Naive thymus-derived CD8-positive, alpha-beta T cell (primary cell): ENCODE results near the gene MYO10. TPM values are rescaled to one million over a fixed set of nuclear protein-coding genes. Genes with fewer than 3 reads are reported as not detected.
"Not testable (repeated sequence)": the region's sequence is repeated elsewhere in the genome, so short reads cannot be mapped to it uniquely, and the experiment has no call there.

ENCODE experiments used
- ATAC-seq, 2 donors: fragments of 150-1000 bp; cut with Tn5 transposase in 1 of 2; sonication (Bioruptor Pico), chemical (Tn5 transposase) in 1 of 2; 1 replicate in 1 of 2; 2 replicates in 1 of 2; pipeline ENCODE4 v1.10.0; 2021; ENCODE audit warnings: mild to moderate bottlenecking in 2 of 2, moderate library complexity in 2 of 2
- POLR2A ChIA-PET: fragments of 350-600 bp; sonication (Branson Sonifier 250); formaldehyde crosslinking; loops from one replicate; lab custom pipeline; 2021; ENCODE audit warnings: antibody characterized with exemption; lab: Charles Lee
- DNase-seq, 10 donors: peaks; one replicate each; pipeline versions ENCODE4 v3.0.0 to v3.0.0-alpha.2; 2020 to 2022
- H3K27ac Mint-ChIP-seq, 10 donors: one replicate each; pipeline ENCODE4 v1.8.0; 2020 to 2022; ENCODE audit warnings: mild to moderate bottlenecking in 10 of 10, mixed read lengths in 10 of 10, moderate library complexity in 4 of 10, inconsistent platforms in 1 of 10
- H3K27me3 Mint-ChIP-seq, 5 donors: one replicate each; pipeline ENCODE4 v1.8.0; 2021 to 2022; ENCODE audit warnings: mixed read lengths in 5 of 5
- H3K36me3 Mint-ChIP-seq, 3 donors: one replicate each; pipeline ENCODE4 v1.8.0; 2020 to 2022; ENCODE audit warnings: mixed read lengths in 3 of 3, mild to moderate bottlenecking in 2 of 3, inconsistent platforms in 1 of 3
- H3K4me1 Mint-ChIP-seq, 4 donors: one replicate each; pipeline ENCODE4 v1.8.0; 2021 to 2022; ENCODE audit warnings: mixed read lengths in 4 of 4
- H3K4me3 Mint-ChIP-seq, 10 donors: one replicate each; pipeline ENCODE4 v1.8.0; 2020 to 2022; ENCODE audit warnings: mild to moderate bottlenecking in 10 of 10, mixed read lengths in 10 of 10, moderate library complexity in 6 of 10, inconsistent platforms in 1 of 10
- H3K9me3 Mint-ChIP-seq, 9 donors: one replicate each; pipeline ENCODE4 v1.8.0; 2020 to 2022; ENCODE audit warnings: mixed read lengths in 9 of 9, mild to moderate bottlenecking in 3 of 9, inconsistent platforms in 1 of 9, moderate library complexity in 1 of 9
- polyA plus RNA-seq, 3 donors: library from polyadenylated mRNA; unstranded; fragments of 300-500 nt; fragmentation: Illumina TruSeq; gene quantifications; one replicate each; pipeline ENCODE4 v1.2.3, GENCODE V29; 2021
- total RNA-seq, 8 experiments: library from RNA in 2 of 8; stranded (reverse) in 2 of 8; gene quantifications; one replicate each; pipeline ENCODE4 v1.2.3 and lab custom pipeline; 2021 to 2026

Gene MYO10
- total and polyA plus RNA-seq, 5 experiments from 2014 or later, result 0.02 to 0.07 TPM; not detected in 3

GRCh38 chr5:16759147-16759773 lies 176.8 kb downstream of the MYO10 start:
- Mint-ChIP-seq H3K4me3 (peak overlapping the region in 7 of 10 donors; percentile 7 to 71 (median 33)), H3K27ac (peak overlapping the region; percentile 57 to 94 (median 80)), H3K27me3 (no peaks in the 10 kb centered on the region), H3K9me3 (no peaks in the 10 kb centered on the region), H3K36me3 (no peaks in the 10 kb centered on the region), H3K4me1 (peaks cover 4 to 10% (median 9%) of the 10 kb centered on the region in 4 donors)
- peak; percentile 42 to 91 for ATAC-seq
- POLR2A ChIA-PET, result no interaction called here
- peak in 4 of 10 donors; percentile 2 to 39 (median 15) for DNase-seq

GRCh38 chr5:16757989-16758501 lies 178.0 kb downstream of the MYO10 start:
- POLR2A ChIA-PET, result no interaction called here
- Mint-ChIP-seq H3K36me3 (no peaks in the 10 kb centered on the region), H3K27ac (peak overlapping the region in 2 of 10 donors; percentile 4 to 34), H3K27me3 (no peaks in the 10 kb centered on the region), H3K9me3 (no peaks in the 10 kb centered on the region), H3K4me1 (peaks cover 4 to 10% (median 9%) of the 10 kb centered on the region in 4 donors), H3K4me3 (no peak overlapping the region)
- no peak for DNase-seq
- ATAC-seq, result no peak

DNA sequence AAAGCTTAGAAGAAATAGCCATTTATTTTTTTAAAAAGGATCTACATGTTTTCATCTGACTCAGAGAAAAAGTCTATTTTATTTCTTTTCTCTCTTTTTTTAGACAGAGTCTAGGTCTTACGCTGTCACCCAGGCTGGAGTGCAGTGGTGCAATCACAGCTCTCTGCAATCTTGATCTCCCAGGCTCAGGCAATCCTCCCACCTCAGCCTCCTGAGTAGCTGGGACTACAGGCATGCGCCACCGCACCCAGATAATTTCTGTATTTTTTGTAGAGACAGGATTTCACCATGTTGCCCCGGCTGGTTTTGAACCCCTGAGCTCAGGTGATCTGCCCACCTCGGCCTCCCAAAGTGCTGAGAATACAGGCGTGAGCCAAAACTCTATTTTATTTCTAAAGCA lies 178.5 kb downstream of the MYO10 start:
- POLR2A ChIA-PET, H3K4me3 Mint-ChIP-seq, H3K36me3 Mint-ChIP-seq, H3K9me3 Mint-ChIP-seq, ATAC-seq, DNase-seq, H3K27me3 Mint-ChIP-seq: not testable (repeated sequence)
- Mint-ChIP-seq H3K4me1 (peaks cover 4 to 10% (median 9%) of the 10 kb centered on the region in 4 donors), H3K27ac (peak overlapping the region in 2 of 10 donors; percentile 30 to 34)

GRCh38 chr5:16757146-16757545 lies 178.9 kb downstream of the MYO10 start:
- Mint-ChIP-seq H3K27ac (peak overlapping the region in 2 of 10 donors; percentile 34 to 41), H3K27me3 (no peaks in the 10 kb centered on the region), H3K4me1 (peaks cover 4 to 10% (median 9%) of the 10 kb centered on the region in 4 donors), H3K36me3 (no peaks in the 10 kb centered on the region), H3K9me3 (no peaks in the 10 kb centered on the region), H3K4me3 (no peak overlapping the region)
- no peak for DNase-seq
- ATAC-seq, result no peak
- POLR2A ChIA-PET, result interaction anchor here (0.7 kb wide), 1 partner anchor 55 kb away, joined by 3 read pairs; no protein-coding TSS in a partner anchor

DNA sequence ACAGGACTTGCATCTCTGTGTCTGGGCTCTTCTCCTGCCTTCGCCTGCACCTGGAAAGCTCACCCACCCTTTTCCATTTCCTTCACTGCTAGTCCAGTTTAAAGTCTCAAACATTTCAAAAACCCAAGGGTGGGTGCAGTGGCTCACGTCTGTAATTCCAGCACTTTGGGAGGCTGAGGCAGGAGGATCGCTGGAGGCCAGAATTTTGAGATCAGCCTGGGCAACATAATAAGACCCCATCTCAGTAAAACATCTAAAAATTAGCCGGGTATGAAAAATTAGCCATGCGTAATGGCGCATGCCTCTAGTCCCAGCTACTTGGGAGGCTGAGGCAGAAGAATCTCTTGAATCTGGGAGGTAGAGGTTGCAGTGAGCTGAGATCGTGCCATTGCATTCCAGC lies 179.4 kb downstream of the MYO10 start:
- no peak for ATAC-seq
- Mint-ChIP-seq H3K9me3 (no peaks in the 10 kb centered on the region), H3K4me3 (no peak overlapping the region), H3K27ac (no peak overlapping the region), H3K36me3 (no peaks in the 10 kb centered on the region), H3K4me1 (peaks cover 4 to 10% (median 9%) of the 10 kb centered on the region in 4 donors), H3K27me3 (no peaks in the 10 kb centered on the region)
- DNase-seq, result no peak
- POLR2A ChIA-PET, result interaction anchor here (0.7 kb wide), 1 partner anchor 56 kb away, joined by 3 read pairs; no protein-coding TSS in a partner anchor

- Mint-ChIP-seq H3K27ac (no peak overlapping the region), H3K4me3 (no peak overlapping the region), H3K9me3 (no peaks in the 10 kb centered on the region), H3K4me1 (peaks cover 4 to 10% (median 9%) of the 10 kb centered on the region in 4 donors), H3K27me3 (no peaks in the 10 kb centered on the region), H3K36me3 (no peaks in the 10 kb centered on the region)
- POLR2A ChIA-PET, result no interaction called here
- DNase-seq (no peak), ATAC-seq (no peak)
Measured at GRCh38 chr5:16755641-16756040, 180.4 kb downstream of the MYO10 start.

- Mint-ChIP-seq H3K4me1 (peaks cover 4 to 6% (median 6%) of the 10 kb centered on the region in 4 donors), H3K9me3 (no peaks in the 10 kb centered on the region), H3K4me3 (no peak overlapping the region), H3K27ac (no peak overlapping the region), H3K36me3 (no peaks in the 10 kb centered on the region), H3K27me3 (no peaks in the 10 kb centered on the region)
- DNase-seq (no peak), ATAC-seq (no peak)
- POLR2A ChIA-PET, result no interaction called here
Measured at GRCh38 chr5:16754601-16755000, 181.5 kb downstream of the MYO10 start.

DNA sequence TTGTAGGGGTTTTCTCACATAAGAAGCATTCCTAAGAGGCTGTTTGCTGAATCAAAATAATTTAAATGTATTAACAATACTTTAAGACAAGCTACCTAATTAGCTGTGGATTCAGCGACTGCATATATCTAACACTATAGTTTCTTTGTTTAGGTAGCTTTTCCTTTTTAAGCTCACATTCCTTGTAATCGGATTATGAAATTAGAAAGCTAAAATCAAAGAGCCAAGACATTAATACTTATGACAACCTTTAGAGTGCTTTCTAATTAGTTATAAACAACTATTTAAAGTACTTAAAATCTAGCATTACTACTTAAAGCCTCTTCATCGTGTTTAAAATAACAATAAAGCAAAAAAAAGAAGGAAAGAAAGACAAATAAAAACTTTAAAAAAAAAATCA lies 182.0 kb downstream of the MYO10 start:
- H3K36me3 Mint-ChIP-seq, result no peaks in the 10 kb centered on the region
- no peaks in the 10 kb centered on the region for H3K27me3 Mint-ChIP-seq
- no peak for ATAC-seq

GRCh38 chr5:16750445-16750844 lies 185.6 kb downstream of the MYO10 start:
- Mint-ChIP-seq H3K4me1 (no peaks in the 10 kb centered on the region), H3K27me3 (no peaks in the 10 kb centered on the region), H3K36me3 (no peaks in the 10 kb centered on the region), H3K9me3 (no peaks in the 10 kb centered on the region), H3K4me3 (no peak overlapping the region), H3K27ac (no peak overlapping the region)
- POLR2A ChIA-PET, result no interaction called here
- ATAC-seq (no peak), DNase-seq (no peak)

More for the DNA sequence above, 182.0 kb downstream of the MYO10 start:
- no peak overlapping the region for H3K4me3 Mint-ChIP-seq
- no peak overlapping the region for H3K27ac Mint-ChIP-seq
- DNase-seq, result no peak
- H3K9me3 Mint-ChIP-seq, result no peaks in the 10 kb centered on the region
- POLR2A ChIA-PET, result no interaction called here
- peaks cover 0 to 1% (median under 1%) of the 10 kb centered on the region in 4 donors for H3K4me1 Mint-ChIP-seq

DNA sequence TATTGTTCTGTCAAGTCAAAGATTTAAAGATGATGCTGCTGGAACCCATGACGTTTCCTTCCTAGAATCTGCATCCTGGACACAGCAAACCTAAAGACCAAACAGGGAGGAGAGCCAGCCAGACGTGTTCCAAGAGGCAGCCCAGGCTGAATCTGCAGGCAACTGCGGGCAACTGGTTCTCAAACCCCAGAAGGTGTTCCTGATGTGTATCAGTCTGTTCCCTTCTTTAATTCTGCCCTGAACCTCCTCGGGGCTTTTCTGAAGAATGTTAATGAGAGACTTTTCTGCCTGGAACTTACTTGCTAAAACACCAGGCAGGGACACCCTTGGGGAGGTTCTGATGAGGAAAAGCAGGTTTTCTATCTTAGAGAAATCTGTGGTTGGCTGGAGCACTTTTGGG lies 186.5 kb downstream of the MYO10 start:
- Mint-ChIP-seq H3K4me1 (no peaks in the 10 kb centered on the region), H3K27me3 (no peaks in the 10 kb centered on the region), H3K9me3 (no peaks in the 10 kb centered on the region), H3K27ac (no peak overlapping the region), H3K4me3 (no peak overlapping the region), H3K36me3 (no peaks in the 10 kb centered on the region)
- POLR2A ChIA-PET, result no interaction called here
- ATAC-seq (no peak), DNase-seq (no peak)

- POLR2A ChIA-PET, result no interaction called here
- no peak overlapping the region for H3K4me3 Mint-ChIP-seq
- H3K27me3 Mint-ChIP-seq, result peaks cover 0 to 12% (median 3%) of the 10 kb centered on the region in 5 donors
- ATAC-seq, result no peak
- no peak for DNase-seq
- no peaks in the 10 kb centered on the region for H3K9me3 Mint-ChIP-seq
- no peak overlapping the region for H3K27ac Mint-ChIP-seq
- no peaks in the 10 kb centered on the region for H3K4me1 Mint-ChIP-seq
- no peaks in the 10 kb centered on the region for H3K36me3 Mint-ChIP-seq
Measured at GRCh38 chr5:16744164-16744880, 191.8 kb downstream of the MYO10 start.

- peaks cover 6 to 17% (median 9%) of the 10 kb centered on the region in 5 donors for H3K27me3 Mint-ChIP-seq
- DNase-seq, result no peak
- no peak overlapping the region for H3K27ac Mint-ChIP-seq
- H3K36me3 Mint-ChIP-seq, result no peaks in the 10 kb centered on the region
- POLR2A ChIA-PET, result no interaction called here
- no peaks in the 10 kb centered on the region for H3K4me1 Mint-ChIP-seq
- no peak overlapping the region for H3K4me3 Mint-ChIP-seq
- ATAC-seq, result no peak
- no peaks in the 10 kb centered on the region for H3K9me3 Mint-ChIP-seq
Measured at GRCh38 chr5:16742938-16743337, 193.2 kb downstream of the MYO10 start.

GRCh38 chr5:16740811-16741392 lies 195.2 kb downstream of the MYO10 start:
- Mint-ChIP-seq H3K9me3 (no peaks in the 10 kb centered on the region), H3K27ac (no peak overlapping the region), H3K4me1 (peaks cover 0 to 1% (median 0%) of the 10 kb centered on the region in 4 donors), H3K36me3 (no peaks in the 10 kb centered on the region), H3K27me3 (peaks cover 11 to 24% (median 12%) of the 10 kb centered on the region in 5 donors), H3K4me3 (no peak overlapping the region)
- ATAC-seq (no peak), DNase-seq (no peak)
- POLR2A ChIA-PET, result no interaction called here
